IPS-15b (cell line): ENCODE results near the gene HRH4.
A peak's percentile ranks its signal among the peaks of the same experiment; 100 is the strongest.

Experiments used
- H3K27me3 ChIP-seq: one replicate; pipeline ENCODE4 v1.6.1; 2013; ENCODE audit warnings: low read length; ENCODE audit not compliant: control insufficient read depth, insufficient read depth
- H3K36me3 ChIP-seq: one replicate; pipeline ENCODE4 v1.6.1; 2013; ENCODE audit warnings: low read length; ENCODE audit not compliant: control insufficient read depth, insufficient read depth
- H3K4me1 ChIP-seq: one replicate; pipeline ENCODE4 v1.6.1; 2013; ENCODE audit warnings: mild to moderate bottlenecking, low read length; ENCODE audit not compliant: control insufficient read depth, insufficient read depth
- H3K4me3 ChIP-seq: one replicate; pipeline ENCODE4 v1.5.1; 2013; ENCODE audit warnings: low read depth, low read length
- H3K9ac ChIP-seq: one replicate; pipeline ENCODE4 v1.6.1; 2013; ENCODE audit warnings: low read depth, mild to moderate bottlenecking, low read length
- H3K9me3 ChIP-seq: one replicate; pipeline ENCODE4 v1.6.1; 2013; ENCODE audit warnings: mild to moderate bottlenecking, low read length; ENCODE audit not compliant: control insufficient read depth, insufficient read depth

Gene HRH4, protein sequence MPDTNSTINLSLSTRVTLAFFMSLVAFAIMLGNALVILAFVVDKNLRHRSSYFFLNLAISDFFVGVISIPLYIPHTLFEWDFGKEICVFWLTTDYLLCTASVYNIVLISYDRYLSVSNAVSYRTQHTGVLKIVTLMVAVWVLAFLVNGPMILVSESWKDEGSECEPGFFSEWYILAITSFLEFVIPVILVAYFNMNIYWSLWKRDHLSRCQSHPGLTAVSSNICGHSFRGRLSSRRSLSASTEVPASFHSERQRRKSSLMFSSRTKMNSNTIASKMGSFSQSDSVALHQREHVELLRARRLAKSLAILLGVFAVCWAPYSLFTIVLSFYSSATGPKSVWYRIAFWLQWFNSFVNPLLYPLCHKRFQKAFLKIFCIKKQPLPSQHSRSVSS

DNA sequence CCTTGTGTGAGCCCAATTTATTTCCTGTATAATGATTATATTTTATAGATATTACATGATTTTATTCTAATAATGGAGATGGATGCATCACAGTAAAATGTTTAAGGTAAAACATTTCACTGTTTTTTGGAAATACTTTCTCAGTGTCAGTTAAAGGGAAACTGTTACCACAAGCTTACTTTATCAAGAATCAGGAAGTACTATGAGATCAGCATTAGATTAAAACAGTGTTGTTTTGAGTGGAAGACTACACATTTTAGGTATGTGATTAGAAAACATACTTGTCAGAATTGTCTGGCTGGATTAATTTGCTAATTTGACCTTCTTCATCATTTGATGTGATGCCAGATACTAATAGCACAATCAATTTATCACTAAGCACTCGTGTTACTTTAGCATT lies at the start of gene HRH4:
HRH4 (plus strand) TSS at position 250 of the 400 bp plus-strand sequence; CDS start at position 342, 92 bp downstream.
- no peak within 1 kb of the TSS for H3K9ac ChIP-seq
- H3K4me3 ChIP-seq, result no peak within 1 kb of the TSS
- H3K4me1 ChIP-seq, result no peaks in the 10 kb centered on the region
- H3K9me3 ChIP-seq, result no peaks in the 10 kb centered on the region
- no peaks in the 10 kb centered on the region for H3K36me3 ChIP-seq
- H3K27me3 ChIP-seq, result no peaks in the 10 kb centered on the region

DNA sequence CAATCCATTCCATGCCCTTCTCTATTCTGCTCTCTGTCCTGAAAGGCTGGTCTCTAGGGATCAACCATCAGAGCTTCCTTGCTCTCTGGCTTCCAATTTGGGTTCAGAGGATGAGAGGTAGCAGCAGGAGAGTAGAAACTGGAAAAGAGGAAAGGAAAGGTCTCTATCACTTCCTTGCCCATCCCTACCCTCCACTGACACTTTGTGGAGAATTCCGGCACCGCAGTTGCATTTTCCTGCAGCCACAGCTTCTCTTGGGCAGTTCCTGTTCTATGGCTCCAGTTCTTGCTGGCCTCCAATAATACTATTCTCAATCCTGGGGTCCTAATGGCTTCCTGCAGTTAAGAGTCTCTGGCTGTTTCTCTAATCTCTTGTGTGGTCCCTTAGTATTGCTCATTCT lies 47.3 kb upstream of the HRH4 start:
- H3K4me3 ChIP-seq, result no peak overlapping the region
- H3K27me3 ChIP-seq, result no peaks in the 10 kb centered on the region
- no peaks in the 10 kb centered on the region for H3K9me3 ChIP-seq
- no peaks in the 10 kb centered on the region for H3K4me1 ChIP-seq
- H3K9ac ChIP-seq, result no peak overlapping the region
- no peaks in the 10 kb centered on the region for H3K36me3 ChIP-seq

DNA sequence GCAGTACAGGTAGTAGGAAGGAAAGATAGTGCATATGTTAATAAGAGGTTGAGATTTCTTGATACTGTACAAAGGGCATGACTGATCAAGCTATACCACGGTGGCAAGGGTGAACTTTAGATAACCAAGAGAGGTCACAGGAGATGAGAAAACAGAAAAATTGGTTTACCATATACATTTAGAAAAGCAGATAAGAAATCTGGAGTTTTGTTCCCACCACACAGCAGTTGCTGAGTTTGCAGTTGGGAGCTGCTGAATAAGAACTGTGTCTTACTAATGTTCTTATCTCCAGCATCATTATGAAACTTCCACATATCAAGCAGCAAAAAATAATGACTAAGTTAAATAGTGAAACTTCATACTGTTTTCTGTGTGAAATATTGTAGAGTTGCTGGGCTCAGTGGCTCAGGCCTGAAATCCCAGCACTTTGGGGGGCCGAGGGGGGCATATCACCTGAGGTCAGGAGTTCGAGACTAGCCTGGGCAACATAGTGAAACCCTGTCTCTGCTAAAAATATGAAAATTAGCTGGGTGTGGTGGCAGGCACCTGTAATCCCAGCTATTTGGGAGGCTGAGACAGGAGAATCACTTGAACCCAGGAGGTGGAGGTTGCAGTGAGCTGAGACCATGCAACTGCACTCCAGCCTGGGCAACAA lies 46.0 kb upstream of the HRH4 start:
- Histone ChIP-seq H3K9me3 (no peaks in the 10 kb centered on the region), H3K9ac (no peak overlapping the region), H3K4me1 (no peaks in the 10 kb centered on the region), H3K27me3 (no peaks in the 10 kb centered on the region), H3K4me3 (no peak overlapping the region), H3K36me3 (no peaks in the 10 kb centered on the region)

DNA sequence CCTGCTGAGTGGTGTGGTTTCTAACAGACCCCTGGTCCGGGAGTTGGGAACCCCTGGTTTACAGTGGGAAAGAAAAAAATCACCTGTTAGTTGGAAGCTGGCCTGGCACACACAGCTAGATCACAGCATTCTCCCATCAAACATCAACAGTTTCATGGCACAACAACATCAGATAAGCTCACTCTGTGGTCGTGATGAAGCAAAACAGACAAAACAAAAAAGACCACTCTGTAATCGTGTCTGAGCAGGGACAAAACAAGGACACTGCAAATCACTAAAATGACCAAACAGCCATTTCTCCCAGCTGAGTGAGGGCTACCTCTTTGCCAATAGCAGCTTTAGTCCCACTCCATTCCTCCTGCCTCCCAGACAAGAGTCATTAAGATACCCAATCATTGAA lies 43.0 kb upstream of the HRH4 start:
- H3K9ac ChIP-seq, result no peak overlapping the region
- no peaks in the 10 kb centered on the region for H3K4me1 ChIP-seq
- H3K27me3 ChIP-seq, result no peaks in the 10 kb centered on the region
- H3K4me3 ChIP-seq, result no peak overlapping the region
- H3K36me3 ChIP-seq, result no peaks in the 10 kb centered on the region
- no peaks in the 10 kb centered on the region for H3K9me3 ChIP-seq

DNA sequence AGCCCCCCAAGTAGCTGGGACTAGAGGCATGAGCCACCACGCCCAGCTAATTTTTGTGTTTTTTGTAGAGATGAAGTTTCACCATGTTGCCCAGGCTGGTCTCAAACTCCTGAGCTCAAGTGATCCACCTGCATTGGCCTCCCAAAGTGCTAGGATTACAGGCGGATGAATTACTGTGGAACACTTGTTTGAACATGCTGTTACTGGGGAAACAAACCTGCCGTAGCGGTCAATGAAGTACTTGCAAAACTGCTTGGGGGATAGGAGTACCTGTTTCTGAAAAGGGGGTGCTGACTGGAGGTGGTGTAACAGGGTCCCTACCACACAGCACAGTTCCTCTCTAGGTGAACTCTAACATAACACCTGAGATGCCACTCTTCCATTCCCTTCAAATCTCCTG lies 39.9 kb upstream of the HRH4 start:
- Histone ChIP-seq H3K27me3 (peaks cover 3% of the 10 kb centered on the region), H3K4me3 (no peak overlapping the region), H3K9me3 (no peaks in the 10 kb centered on the region), H3K4me1 (peaks cover 1% of the 10 kb centered on the region), H3K9ac (no peak overlapping the region), H3K36me3 (no peaks in the 10 kb centered on the region)

DNA sequence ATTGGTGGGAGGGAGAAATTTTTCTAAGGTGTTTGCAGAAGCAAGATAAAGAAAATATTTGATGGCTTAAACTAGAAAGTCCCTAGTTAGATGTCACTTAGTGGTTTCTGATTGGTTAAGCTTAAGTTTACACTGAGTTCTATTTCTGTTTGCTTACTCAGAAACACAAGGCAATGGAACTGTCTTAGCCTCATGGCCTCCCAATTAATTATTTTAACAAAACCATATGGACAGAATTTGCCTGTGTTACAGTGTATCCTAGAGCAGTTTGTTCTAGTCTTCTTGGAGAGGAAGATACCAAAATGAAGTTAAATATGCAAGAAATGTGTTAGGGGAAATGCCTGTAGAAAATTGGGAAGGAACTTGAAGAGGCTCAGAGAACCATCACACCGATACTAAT lies 38.6 kb upstream of the HRH4 start:
- H3K9ac ChIP-seq, result no peak overlapping the region
- no peaks in the 10 kb centered on the region for H3K9me3 ChIP-seq
- H3K4me1 ChIP-seq, result peaks cover 4% of the 10 kb centered on the region
- H3K36me3 ChIP-seq, result no peaks in the 10 kb centered on the region
- H3K27me3 ChIP-seq, result peaks cover 3% of the 10 kb centered on the region
- H3K4me3 ChIP-seq, result no peak overlapping the region

DNA sequence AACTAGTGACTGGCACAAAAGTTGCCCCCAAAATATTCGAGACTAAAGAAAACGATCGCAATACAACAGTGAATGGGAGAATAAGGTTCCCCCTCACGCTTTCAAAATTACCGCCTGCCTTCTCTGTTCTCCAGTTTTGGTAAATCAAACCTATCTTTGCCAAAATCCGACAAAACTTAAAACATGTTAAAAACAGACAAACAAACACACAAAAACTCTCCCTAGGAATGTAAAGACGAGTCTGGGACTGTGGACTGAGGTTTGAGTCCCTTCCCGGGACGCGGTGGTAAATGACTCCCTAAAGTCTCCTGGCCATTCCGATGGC lies 34.4 kb upstream of the HRH4 start:
- Histone ChIP-seq H3K4me3 (peak overlapping the region; percentile 93), H3K9ac (peak overlapping the region; percentile 67)

DNA sequence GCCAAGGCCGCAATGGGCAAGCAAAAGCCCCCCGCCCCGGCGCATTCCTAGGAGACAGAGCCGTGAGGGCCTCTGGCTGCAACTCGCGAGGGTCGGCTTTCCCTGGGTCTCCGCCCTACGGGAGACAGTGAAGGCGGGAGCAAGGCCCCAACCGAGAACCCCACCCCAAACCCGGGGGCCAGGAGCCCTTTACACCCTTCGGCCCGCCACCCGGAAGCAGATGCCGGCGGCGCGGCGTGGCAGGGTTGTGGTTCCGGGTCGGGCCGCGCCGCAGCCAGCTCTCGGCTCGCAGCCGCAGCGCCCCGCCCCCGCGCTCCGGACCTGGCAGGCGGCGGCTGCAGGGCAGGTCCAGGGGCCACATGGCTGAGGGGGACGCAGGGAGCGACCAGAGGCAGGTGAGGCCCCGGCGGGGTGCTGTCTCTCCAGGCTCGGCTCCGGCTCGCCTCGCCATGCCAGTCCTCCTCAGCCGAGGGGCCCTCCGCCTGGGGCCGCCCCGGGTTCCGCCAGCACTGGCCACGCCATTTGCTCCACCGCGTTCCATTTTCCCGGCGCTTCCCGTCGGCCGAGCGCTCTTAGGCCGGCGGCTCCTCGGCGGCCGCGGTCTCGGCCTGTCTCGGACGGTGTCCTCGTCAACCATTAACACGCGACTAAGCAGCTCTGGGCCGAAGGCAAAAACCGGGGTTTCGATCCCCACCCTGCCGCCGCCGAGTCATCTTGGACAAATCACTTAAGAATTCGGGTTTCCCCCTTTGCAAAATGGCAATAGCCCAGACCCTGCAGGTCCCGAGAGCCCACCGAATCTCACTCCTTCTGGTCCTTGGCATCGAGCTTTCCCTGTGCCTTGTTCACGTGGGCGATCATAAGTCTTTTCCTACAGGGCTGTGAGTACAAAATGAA lies 33.8 kb upstream of the HRH4 start, which contains the start of gene IMPACT:
IMPACT (plus strand) TSS at position 273 of the 897 bp plus-strand sequence; CDS start at position 360, 87 bp downstream.
- Histone ChIP-seq H3K9me3 (no peaks in the 10 kb centered on the region), H3K27me3 (peaks cover 3% of the 10 kb centered on the region), H3K9ac (peak within 1 kb of the TSS; percentile 99), H3K4me1 (peaks cover 11% of the 10 kb centered on the region), H3K36me3 (peaks cover 6% of the 10 kb centered on the region), H3K4me3 (peak within 1 kb of the TSS; percentile 93)

More for the DNA sequence above, 34.4 kb upstream of the HRH4 start:
- Histone ChIP-seq H3K4me1 (peaks cover 11% of the 10 kb centered on the region), H3K9me3 (no peaks in the 10 kb centered on the region), H3K36me3 (peaks cover 4% of the 10 kb centered on the region), H3K27me3 (peaks cover 3% of the 10 kb centered on the region)

DNA sequence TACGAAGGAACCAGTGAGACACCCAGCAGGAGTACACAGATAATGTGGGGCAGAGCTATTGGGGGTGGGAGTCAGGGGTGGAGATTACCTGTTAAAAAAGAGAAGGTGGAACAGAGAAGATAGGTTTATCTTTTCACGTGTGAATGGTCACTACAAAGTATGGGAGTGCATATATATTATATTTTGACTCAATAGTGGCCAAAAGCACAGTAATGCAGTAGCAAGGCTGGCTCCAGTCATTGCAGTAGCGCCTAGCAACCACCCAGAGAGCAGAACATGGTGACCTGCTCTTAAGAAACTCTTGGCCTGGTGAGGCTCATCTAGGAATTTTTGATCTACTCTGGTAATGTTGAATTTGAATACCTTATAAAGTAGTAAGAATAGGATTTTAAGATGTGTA lies 33.0 kb upstream of the HRH4 start:
- Histone ChIP-seq H3K4me1 (peaks cover 11% of the 10 kb centered on the region), H3K4me3 (peak overlapping the region; percentile 93), H3K27me3 (peaks cover 3% of the 10 kb centered on the region), H3K36me3 (peaks cover 6% of the 10 kb centered on the region), H3K9ac (peak overlapping the region; percentile 99), H3K9me3 (no peaks in the 10 kb centered on the region)

DNA sequence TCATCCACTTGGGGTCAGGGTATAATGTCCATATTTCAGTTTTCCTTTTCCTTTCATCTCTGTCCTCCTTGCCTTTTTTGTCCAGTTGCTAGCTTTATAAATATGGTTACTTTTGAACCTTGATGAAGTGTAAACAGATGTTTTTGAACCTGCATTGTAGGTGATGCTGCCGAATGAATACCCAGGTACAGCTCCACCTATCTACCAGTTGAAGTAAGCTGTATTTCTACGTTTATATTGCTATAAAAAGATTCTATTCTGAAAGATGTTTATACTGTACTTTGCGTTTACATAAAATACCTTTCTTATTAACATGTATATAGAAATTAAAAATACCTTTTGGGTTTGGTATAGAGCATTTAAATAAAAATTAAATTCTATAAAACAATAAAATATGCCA lies 31.7 kb upstream of the HRH4 start:
- H3K9me3 ChIP-seq, result no peaks in the 10 kb centered on the region
- H3K36me3 ChIP-seq, result peaks cover 6% of the 10 kb centered on the region
- no peak overlapping the region for H3K4me3 ChIP-seq
- H3K9ac ChIP-seq, result no peak overlapping the region
- peaks cover 11% of the 10 kb centered on the region for H3K4me1 ChIP-seq
- peaks cover 2% of the 10 kb centered on the region for H3K27me3 ChIP-seq

DNA sequence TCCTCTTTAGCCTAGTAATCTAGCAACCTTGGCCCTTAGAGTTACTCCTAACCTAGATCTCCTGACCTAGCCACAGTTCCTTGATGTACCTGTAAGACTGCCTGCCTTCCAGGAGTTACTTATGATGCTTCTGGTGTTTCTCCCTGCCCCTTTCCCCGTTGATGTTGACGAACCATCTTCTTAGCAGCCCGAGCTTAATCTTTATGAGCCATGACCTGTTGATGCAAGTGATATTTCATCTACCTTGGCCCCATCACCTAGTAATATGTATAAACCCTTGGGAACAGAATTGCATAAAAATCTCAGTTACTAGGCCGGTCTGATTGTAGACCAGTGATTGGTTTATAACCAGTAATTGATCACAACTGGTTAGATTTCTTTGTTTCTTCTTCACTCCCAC lies 31.2 kb upstream of the HRH4 start:
- H3K36me3 ChIP-seq, result peaks cover 6% of the 10 kb centered on the region
- H3K9ac ChIP-seq, result no peak overlapping the region
- peaks cover 11% of the 10 kb centered on the region for H3K4me1 ChIP-seq
- no peaks in the 10 kb centered on the region for H3K27me3 ChIP-seq
- H3K9me3 ChIP-seq, result no peaks in the 10 kb centered on the region
- no peak overlapping the region for H3K4me3 ChIP-seq
